ENCODE data around the gene FSHR.

The FSHR gene

GRCh38 chr2:49111006-49111405 is 43.3 kb downstream of the FSHR start:
- no peak for DNase-seq

GRCh38 chr2:49110571-49110970 is 43.7 kb downstream of the FSHR start:
- no peak for DNase-seq

GRCh38 chr2:49108851-49109250 is 45.5 kb downstream of the FSHR start:
- DNase-seq: no peak

GRCh38 chr2:49108436-49108835 is 45.9 kb downstream of the FSHR start:
- no peak for DNase-seq

GRCh38 chr2:49105506-49105905 is 48.8 kb downstream of the FSHR start:
- DNase-seq: no peak

GRCh38 chr2:49102146-49102545 is 52.2 kb downstream of the FSHR start:
- no peak for DNase-seq

GRCh38 chr2:49080681-49081080 is 73.6 kb downstream of the FSHR start:
- no peak for DNase-seq

GRCh38 chr2:49070716-49071115 is 83.6 kb downstream of the FSHR start:
- no peak for DNase-seq

GRCh38 chr2:49069829-49070228 is 84.5 kb downstream of the FSHR start:
- no peak for DNase-seq

GRCh38 chr2:49068613-49069012 is 85.7 kb downstream of the FSHR start:
- DNase-seq: no peak

- no peak for DNase-seq
These were observed 86.3 kb downstream of the FSHR start for GRCh38 chr2:49067971-49068370.

- no peak for DNase-seq
These were observed 101.2 kb downstream of the FSHR start for GRCh38 chr2:49053156-49053555.

GRCh38 chr2:49050265-49050664 is 104.0 kb downstream of the FSHR start:
- DNase-seq: no peak

- DNase-seq: no peak
These were observed 105.2 kb downstream of the FSHR start for GRCh38 chr2:49049161-49049560.

GRCh38 chr2:49045083-49045482 is 109.2 kb downstream of the FSHR start:
- no peak for DNase-seq

- no peak for DNase-seq
These were observed 109.8 kb downstream of the FSHR start for GRCh38 chr2:49044350-49045079.

GRCh38 chr2:49043405-49043982 is 110.8 kb downstream of the FSHR start:
- DNase-seq: no peak

- DNase-seq: no peak
These were observed 111.8 kb downstream of the FSHR start for GRCh38 chr2:49042488-49042887.

GRCh38 chr2:49041061-49041460 is 113.3 kb downstream of the FSHR start:
- no peak for DNase-seq

- DNase-seq: no peak
These were observed 117.1 kb downstream of the FSHR start for GRCh38 chr2:49037197-49037596.

- no peak for DNase-seq
These were observed 118.8 kb downstream of the FSHR start for GRCh38 chr2:49035481-49035880.

- DNase-seq: no peak
These were observed 120.7 kb downstream of the FSHR start for GRCh38 chr2:49033394-49034185.

- no peak for DNase-seq
These were observed 121.4 kb downstream of the FSHR start for GRCh38 chr2:49032936-49033335.

- no peak for DNase-seq
These were observed 122.2 kb downstream of the FSHR start for GRCh38 chr2:49032126-49032525.
